GM23338 (cell line): Measurements from ENCODE around the gene MAP3K4. TPM values are rescaled to one million over a fixed set of nuclear protein-coding genes. Genes with fewer than 3 reads are reported as not detected.

Experiments
- ATAC-seq: fragments of 200-7000 bp; cut with Tn5 transposase; 3 replicates; pipeline ENCODE4 v1.9.1; 2020
- DNase-seq: peaks from one replicate; pipeline ENCODE4 v3.0.0-alpha.2; 2015; ENCODE audit warnings: low spot score
- H2AFZ ChIP-seq: fragments of 200-600 bp; sonication (generic); 2 replicates; pipeline ENCODE4 v1.8.0; 2016; ENCODE audit warnings: antibody characterized with exemption, mild to moderate bottlenecking, moderate library complexity
- H3F3A ChIP-seq: fragments of 200-600 bp; sonication (generic); replicated peaks from 2 replicates; pipeline ENCODE4 v1.8.0; 2017; ENCODE audit warnings: antibody characterized with exemption, mixed run types, low read depth
- H3K27ac ChIP-seq: fragments of 200-600 bp; sonication (generic); 2 replicates; pipeline ENCODE4 v1.6.1; 2016; ENCODE audit warnings: low read depth
- H3K27me3 ChIP-seq: fragments of 200-600 bp; sonication (generic); 2 replicates; pipeline ENCODE4 v1.8.0; 2016; ENCODE audit warnings: mild to moderate bottlenecking, mixed run types, moderate library complexity; ENCODE audit not compliant: insufficient read depth
- H3K36me3 ChIP-seq: fragments of 200-600 bp; sonication (generic); 2 replicates; pipeline ENCODE4 v1.8.0; 2016; ENCODE audit warnings: mild to moderate bottlenecking; ENCODE audit not compliant: insufficient read depth
- H3K4me1 ChIP-seq: fragments of 200-600 bp; sonication (generic); 2 replicates; pipeline ENCODE4 v1.8.0; 2016; ENCODE audit warnings: mild to moderate bottlenecking, moderate library complexity; ENCODE audit not compliant: insufficient read depth
- H3K4me2 ChIP-seq: fragments of 200-600 bp; sonication (generic); 2 replicates; pipeline ENCODE4 v1.7.1; 2017; ENCODE audit warnings: mixed run types
- H3K4me3 ChIP-seq: fragments of 200-600 bp; sonication (generic); 2 replicates; pipeline ENCODE4 v1.6.1; 2016; ENCODE audit warnings: mixed run types
- H3K79me2 ChIP-seq: fragments of 200-600 bp; sonication (generic); replicated peaks from 2 replicates; pipeline ENCODE4 v1.8.0; 2017; ENCODE audit warnings: mild to moderate bottlenecking; ENCODE audit not compliant: insufficient read depth
- H3K9me2 ChIP-seq: fragments of 200-600 bp; sonication (generic); 2 replicates; pipeline ENCODE4 v1.8.0; 2017; ENCODE audit not compliant: insufficient read depth
- H4K20me1 ChIP-seq: fragments of 200-600 bp; sonication (generic); replicated peaks from 2 replicates; pipeline ENCODE4 v1.8.0; 2017; ENCODE audit warnings: mild to moderate bottlenecking; ENCODE audit not compliant: insufficient read depth
- H3K27ac Mint-ChIP-seq: 2 replicates; pipeline ENCODE4 v1.8.0; 2020; ENCODE audit warnings: inconsistent platforms, mild to moderate bottlenecking, moderate library complexity, mixed read lengths
- H3K27me3 Mint-ChIP-seq: 3 replicates; pipeline ENCODE4 v1.8.0; 2022; ENCODE audit warnings: low read depth, mild to moderate bottlenecking, moderate library complexity, mixed read lengths, inconsistent platforms; ENCODE audit not compliant: insufficient read depth, poor library complexity
- H3K36me3 Mint-ChIP-seq: 3 replicates; pipeline ENCODE4 v1.8.0; 2021; ENCODE audit warnings: low read depth, mild to moderate bottlenecking, inconsistent platforms, moderate library complexity, mixed read lengths
- H3K4me1 Mint-ChIP-seq: 3 replicates; pipeline ENCODE4 v1.8.0; 2020; ENCODE audit warnings: mild to moderate bottlenecking, inconsistent platforms, mixed read lengths
- H3K4me3 Mint-ChIP-seq: 3 replicates; pipeline ENCODE4 v1.8.0; 2021; ENCODE audit warnings: moderate library complexity, mild to moderate bottlenecking, inconsistent platforms, mixed read lengths
- H3K9me3 Mint-ChIP-seq: 3 replicates; pipeline ENCODE4 v1.8.0; 2020; ENCODE audit warnings: moderate library complexity, mild to moderate bottlenecking, inconsistent platforms, mixed read lengths
- CREB1 ChIP-seq: fragments of 250-450 bp; sonication (Bioruptor Pico); IDR thresholded peaks from 2 replicates; pipeline ENCODE4 v1.5.0; 2020; ENCODE audit warnings: low read depth, mild to moderate bottlenecking, moderate library complexity
- EZH2 ChIP-seq: fragments of 200-600 bp; sonication (generic); IDR thresholded peaks from one replicate; pipeline ENCODE4 v1.8.0; 2017; ENCODE audit warnings: antibody characterized with exemption, mild to moderate bottlenecking, low read depth; ENCODE audit not compliant: unreplicated experiment
- EZH2phosphoT487 ChIP-seq: fragments of 200-600 bp; sonication (generic); IDR thresholded peaks from one replicate; pipeline ENCODE4 v1.8.1; 2018; ENCODE audit warnings: antibody characterized with exemption; ENCODE audit not compliant: unreplicated experiment
- JUNB ChIP-seq: IDR thresholded peaks from one replicate; pipeline ENCODE4 v1.6.1; 2016; ENCODE audit warnings: antibody characterized with exemption; ENCODE audit not compliant: unreplicated experiment
- NANOG ChIP-seq: IDR thresholded peaks from 2 replicates; pipeline ENCODE4 v1.6.1; 2016; ENCODE audit warnings: antibody characterized with exemption, borderline replicate concordance
- POLR2AphosphoS5 ChIP-seq: IDR thresholded peaks from 2 replicates; pipeline ENCODE4 v1.6.1; 2016; ENCODE audit warnings: antibody characterized with exemption, low read depth
- REST ChIP-seq: IDR thresholded peaks from one replicate; pipeline ENCODE4 v1.6.1; 2018; ENCODE audit warnings: antibody characterized with exemption; ENCODE audit not compliant: unreplicated experiment
- STAT1 ChIP-seq: IDR thresholded peaks from one replicate; pipeline ENCODE4 v1.6.1; 2016; ENCODE audit warnings: antibody characterized with exemption; ENCODE audit not compliant: unreplicated experiment
- ZNF114 ChIP-seq: fragments of 250-450 bp; sonication (Bioruptor Pico); IDR thresholded peaks from 2 replicates; pipeline ENCODE4 v1.5.0; 2020; ENCODE audit warnings: mild to moderate bottlenecking, moderate library complexity
- ZNF331 ChIP-seq: fragments of 250-450 bp; sonication (Bioruptor Pico); IDR thresholded peaks from 2 replicates; pipeline ENCODE4 v1.5.0; 2020; ENCODE audit warnings: low read depth, mild to moderate bottlenecking, moderate library complexity
- ZNF462 ChIP-seq: fragments of 250-450 bp; sonication (Bioruptor Pico); IDR thresholded peaks from 2 replicates; pipeline ENCODE4 v1.5.0; 2020; ENCODE audit warnings: mild to moderate bottlenecking, moderate library complexity
- polyA plus RNA-seq: library from polyadenylated mRNA; unstranded; fragments of >200 nt; fragmentation: Nextera tagmentation; extraction: Ambion mirVana; gene quantifications from 2 replicates; pipeline ENCODE4 v1.2.1, GENCODE V29; 2016
- total RNA-seq: library from RNA; depleted of rRNA; stranded (reverse); fragments of >200 nt; shearing (Covaris generic); gene quantifications from 2 replicates; pipeline ENCODE4 v1.2.3, GENCODE V29; 2014
- TF ChIP-seq, protein P1 (sequence below): IDR thresholded peaks from 2 replicates; pipeline ENCODE4 v1.6.1; 2016; ENCODE audit warnings: antibody characterized with exemption
- TF ChIP-seq, protein P2 (sequence below), 2 experiments: fragments of 200-600 bp in 1 of 2; sonication (generic) in 1 of 2; conservative IDR thresholded peaks; 2 replicates each; pipeline versions ENCODE4 v1.5.1 to v1.6.1; 2016 to 2017; ENCODE audit warnings: antibody characterized with exemption in 2 of 2, low read depth in 2 of 2, mild to moderate bottlenecking in 2 of 2, moderate library complexity in 1 of 2

The MAP3K4 gene
- total and polyA plus RNA-seq, 2 experiments from 2014 or later = 44.4 to 48.8 TPM

DNA sequence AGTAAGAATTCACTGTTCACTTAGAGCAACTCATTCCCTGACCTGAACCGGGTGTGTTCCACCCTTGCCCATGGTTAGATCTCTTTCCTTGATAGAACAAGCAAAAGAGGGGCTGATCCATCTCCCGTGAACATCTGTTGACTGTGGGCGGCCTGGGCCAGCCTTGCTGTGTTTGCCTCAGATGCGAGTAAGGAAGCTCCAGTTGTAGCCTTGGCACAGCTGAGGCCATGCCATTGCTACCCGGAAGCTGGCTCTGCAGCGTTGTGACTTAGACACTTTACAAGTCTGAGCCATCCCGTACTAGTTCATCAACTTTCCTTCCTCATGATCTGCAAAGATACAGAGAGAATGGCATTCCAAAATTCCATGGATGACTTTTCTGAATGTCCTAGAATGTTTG is 139.0 kb downstream of the MAP3K4 start:
- Histone ChIP-seq H3K4me1 (no peaks in the 10 kb centered on the region), H3K4me2 (no peak overlapping the region), H2AFZ (no peak overlapping the region), H3K36me3 (peaks cover 7% of the 10 kb centered on the region; the same call in 1 of the 2 replicates), H3K79me2 (no peaks in the 10 kb centered on the region), H3K9me2 (no peaks in the 10 kb centered on the region), H3K27me3 (no peaks in the 10 kb centered on the region), H3K27ac (no peak overlapping the region), H3F3A (no peaks in the 10 kb centered on the region), H3K4me3 (no peak overlapping the region), H4K20me1 (peaks cover 4% of the 10 kb centered on the region)
- no peak for DNase-seq
- no peak for ATAC-seq
- Mint-ChIP-seq H3K9me3 (peaks cover 40% of the 10 kb centered on the region), H3K4me3 (no peak overlapping the region), H3K36me3 (peaks cover 76% of the 10 kb centered on the region), H3K27ac (no peak overlapping the region), H3K27me3 (peaks cover 21% of the 10 kb centered on the region), H3K4me1 (no peaks in the 10 kb centered on the region)
- no peak for TF ChIP-seq CREB1 (CRISPR knock-in tag)
- no peak for TF ChIP-seq ZNF331 (CRISPR knock-in tag)
- TF ChIP-seq STAT1 = no peak
- TF ChIP-seq EZH2phosphoT487 = no peak
- TF ChIP-seq, protein P1, sequence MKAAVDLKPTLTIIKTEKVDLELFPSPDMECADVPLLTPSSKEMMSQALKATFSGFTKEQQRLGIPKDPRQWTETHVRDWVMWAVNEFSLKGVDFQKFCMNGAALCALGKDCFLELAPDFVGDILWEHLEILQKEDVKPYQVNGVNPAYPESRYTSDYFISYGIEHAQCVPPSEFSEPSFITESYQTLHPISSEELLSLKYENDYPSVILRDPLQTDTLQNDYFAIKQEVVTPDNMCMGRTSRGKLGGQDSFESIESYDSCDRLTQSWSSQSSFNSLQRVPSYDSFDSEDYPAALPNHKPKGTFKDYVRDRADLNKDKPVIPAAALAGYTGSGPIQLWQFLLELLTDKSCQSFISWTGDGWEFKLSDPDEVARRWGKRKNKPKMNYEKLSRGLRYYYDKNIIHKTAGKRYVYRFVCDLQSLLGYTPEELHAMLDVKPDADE = no peak
- TF ChIP-seq REST = no peak
- TF ChIP-seq ZNF114 (CRISPR knock-in tag) = no peak
- TF ChIP-seq EZH2 = no peak
- no peak for TF ChIP-seq JUNB
- no peak for TF ChIP-seq ZNF462 (CRISPR knock-in tag)
- TF ChIP-seq NANOG = no peak
- TF ChIP-seq, protein P2, sequence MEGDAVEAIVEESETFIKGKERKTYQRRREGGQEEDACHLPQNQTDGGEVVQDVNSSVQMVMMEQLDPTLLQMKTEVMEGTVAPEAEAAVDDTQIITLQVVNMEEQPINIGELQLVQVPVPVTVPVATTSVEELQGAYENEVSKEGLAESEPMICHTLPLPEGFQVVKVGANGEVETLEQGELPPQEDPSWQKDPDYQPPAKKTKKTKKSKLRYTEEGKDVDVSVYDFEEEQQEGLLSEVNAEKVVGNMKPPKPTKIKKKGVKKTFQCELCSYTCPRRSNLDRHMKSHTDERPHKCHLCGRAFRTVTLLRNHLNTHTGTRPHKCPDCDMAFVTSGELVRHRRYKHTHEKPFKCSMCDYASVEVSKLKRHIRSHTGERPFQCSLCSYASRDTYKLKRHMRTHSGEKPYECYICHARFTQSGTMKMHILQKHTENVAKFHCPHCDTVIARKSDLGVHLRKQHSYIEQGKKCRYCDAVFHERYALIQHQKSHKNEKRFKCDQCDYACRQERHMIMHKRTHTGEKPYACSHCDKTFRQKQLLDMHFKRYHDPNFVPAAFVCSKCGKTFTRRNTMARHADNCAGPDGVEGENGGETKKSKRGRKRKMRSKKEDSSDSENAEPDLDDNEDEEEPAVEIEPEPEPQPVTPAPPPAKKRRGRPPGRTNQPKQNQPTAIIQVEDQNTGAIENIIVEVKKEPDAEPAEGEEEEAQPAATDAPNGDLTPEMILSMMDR (conservative IDR thresholded peaks at IDR 0.05; ENCODE audit: low read depth in 2 of 2) = no peak
- no peak for TF ChIP-seq POLR2AphosphoS5
